A673 (cell line): ENCODE measurements around the gene C10orf90.

ENCODE experiments used
- EZH2 ChIP-seq: fragments of 200-600 bp; sonication (generic); IDR thresholded peaks from 2 replicates; pipeline ENCODE4 v1.6.1; 2017; ENCODE audit warnings: borderline replicate concordance, low read depth, mild to moderate bottlenecking, mixed read lengths, antibody characterized with exemption, low read length; ENCODE audit not compliant: poor library complexity, severe bottlenecking
- TF ChIP-seq, protein P1 (sequence below): fragments of 300-800, 200-600 bp; sonication (generic); conservative IDR thresholded peaks from 2 replicates; pipeline ENCODE4 v1.5.1; 2017; ENCODE audit warnings: low read depth, mild to moderate bottlenecking, antibody characterized with exemption, low read length, moderate library complexity, mixed read lengths

DNA sequence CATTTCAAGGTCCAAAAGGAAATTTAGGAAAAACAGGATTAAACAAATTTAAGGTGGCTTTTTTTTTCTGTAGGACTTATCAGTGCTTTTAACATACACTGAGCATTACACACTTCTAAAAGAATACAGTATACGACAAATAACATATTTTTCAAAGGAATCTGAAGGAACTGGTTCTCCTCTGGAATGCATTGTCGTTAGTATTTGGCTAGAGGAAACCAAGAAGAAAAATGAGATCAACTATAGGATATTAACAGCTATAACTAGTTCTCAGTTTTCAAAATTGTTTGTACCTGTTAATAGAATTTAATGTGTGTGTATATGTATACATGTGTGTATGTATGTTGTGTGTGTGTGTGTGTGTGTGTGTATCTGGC is 232.1 kb downstream of the C10orf90 start:
- TF ChIP-seq, protein P1, sequence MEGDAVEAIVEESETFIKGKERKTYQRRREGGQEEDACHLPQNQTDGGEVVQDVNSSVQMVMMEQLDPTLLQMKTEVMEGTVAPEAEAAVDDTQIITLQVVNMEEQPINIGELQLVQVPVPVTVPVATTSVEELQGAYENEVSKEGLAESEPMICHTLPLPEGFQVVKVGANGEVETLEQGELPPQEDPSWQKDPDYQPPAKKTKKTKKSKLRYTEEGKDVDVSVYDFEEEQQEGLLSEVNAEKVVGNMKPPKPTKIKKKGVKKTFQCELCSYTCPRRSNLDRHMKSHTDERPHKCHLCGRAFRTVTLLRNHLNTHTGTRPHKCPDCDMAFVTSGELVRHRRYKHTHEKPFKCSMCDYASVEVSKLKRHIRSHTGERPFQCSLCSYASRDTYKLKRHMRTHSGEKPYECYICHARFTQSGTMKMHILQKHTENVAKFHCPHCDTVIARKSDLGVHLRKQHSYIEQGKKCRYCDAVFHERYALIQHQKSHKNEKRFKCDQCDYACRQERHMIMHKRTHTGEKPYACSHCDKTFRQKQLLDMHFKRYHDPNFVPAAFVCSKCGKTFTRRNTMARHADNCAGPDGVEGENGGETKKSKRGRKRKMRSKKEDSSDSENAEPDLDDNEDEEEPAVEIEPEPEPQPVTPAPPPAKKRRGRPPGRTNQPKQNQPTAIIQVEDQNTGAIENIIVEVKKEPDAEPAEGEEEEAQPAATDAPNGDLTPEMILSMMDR, result no peak
- TF ChIP-seq EZH2, result no peak
